H54 (cell line): ENCODE data around the gene CHRNB1.

Experiments used
- DNase-seq: peaks from one replicate; pipeline ENCODE4 v3.0.0; 2011; ENCODE audit warnings: low spot score, mixed read lengths; ENCODE audit not compliant: insufficient read length
- FAIRE-seq: peaks from 3 replicates; lab custom pipeline; 2011; peaks lifted over from hg19 to GRCh38; lab: Jason Lieb, UNC
- POLR2A ChIP-seq: IDR thresholded peaks from 2 replicates; pipeline ENCODE4 v1.6.1; 2011; ENCODE audit warnings: low read depth, mild to moderate bottlenecking, low read length

Gene CHRNB1, protein sequence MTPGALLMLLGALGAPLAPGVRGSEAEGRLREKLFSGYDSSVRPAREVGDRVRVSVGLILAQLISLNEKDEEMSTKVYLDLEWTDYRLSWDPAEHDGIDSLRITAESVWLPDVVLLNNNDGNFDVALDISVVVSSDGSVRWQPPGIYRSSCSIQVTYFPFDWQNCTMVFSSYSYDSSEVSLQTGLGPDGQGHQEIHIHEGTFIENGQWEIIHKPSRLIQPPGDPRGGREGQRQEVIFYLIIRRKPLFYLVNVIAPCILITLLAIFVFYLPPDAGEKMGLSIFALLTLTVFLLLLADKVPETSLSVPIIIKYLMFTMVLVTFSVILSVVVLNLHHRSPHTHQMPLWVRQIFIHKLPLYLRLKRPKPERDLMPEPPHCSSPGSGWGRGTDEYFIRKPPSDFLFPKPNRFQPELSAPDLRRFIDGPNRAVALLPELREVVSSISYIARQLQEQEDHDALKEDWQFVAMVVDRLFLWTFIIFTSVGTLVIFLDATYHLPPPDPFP

DNA sequence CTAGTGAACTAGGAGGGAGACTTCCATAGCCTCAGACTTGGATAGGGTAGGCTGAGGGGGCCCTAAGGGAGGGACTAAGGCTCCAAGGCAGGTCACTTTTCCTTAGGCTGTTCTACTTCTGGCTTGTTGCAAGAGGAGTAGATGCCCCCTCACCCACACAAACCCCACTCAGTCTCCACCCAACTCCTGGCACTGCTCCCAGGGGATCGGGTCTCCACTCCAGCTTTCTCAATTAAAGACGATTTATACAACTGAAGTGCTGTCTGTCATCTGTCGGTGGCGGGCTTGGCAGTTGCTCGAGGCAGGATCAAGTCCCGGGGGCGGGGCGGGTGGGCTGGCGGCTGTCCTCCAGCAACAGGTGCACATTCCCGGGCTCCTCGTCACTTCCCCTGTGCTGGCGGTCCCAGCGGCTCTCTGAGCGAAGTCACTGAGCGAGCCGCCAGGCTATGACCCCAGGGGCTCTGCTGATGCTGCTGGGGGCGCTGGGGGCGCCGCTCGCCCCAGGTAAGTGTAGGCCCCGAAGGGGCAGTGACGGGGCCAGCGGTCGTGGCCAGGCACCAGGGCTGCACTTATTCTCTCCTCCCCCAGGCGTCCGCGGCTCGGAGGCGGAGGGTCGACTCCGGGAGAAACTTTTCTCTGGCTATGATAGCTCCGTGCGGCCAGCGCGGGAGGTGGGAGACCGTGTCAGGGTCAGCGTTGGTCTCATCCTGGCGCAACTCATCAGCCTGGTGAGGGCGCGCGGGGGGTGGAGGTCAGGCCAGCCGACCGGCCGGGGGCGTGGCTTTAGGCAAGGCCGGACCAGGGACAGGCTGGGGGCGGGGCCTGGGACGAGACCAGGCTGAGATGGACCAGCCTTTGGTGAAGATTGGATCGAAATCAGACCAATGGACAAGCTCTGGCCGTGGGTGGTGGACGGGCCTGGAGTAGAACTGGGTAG lies at the start of gene CHRNB1:
CHRNB1 (plus strand) TSS at position 380 of the 937 bp plus-strand sequence; CDS start at position 447, 67 bp downstream.
- DNase-seq (no peak), FAIRE-seq (no peak)
- no peak for TF ChIP-seq POLR2A

DNA sequence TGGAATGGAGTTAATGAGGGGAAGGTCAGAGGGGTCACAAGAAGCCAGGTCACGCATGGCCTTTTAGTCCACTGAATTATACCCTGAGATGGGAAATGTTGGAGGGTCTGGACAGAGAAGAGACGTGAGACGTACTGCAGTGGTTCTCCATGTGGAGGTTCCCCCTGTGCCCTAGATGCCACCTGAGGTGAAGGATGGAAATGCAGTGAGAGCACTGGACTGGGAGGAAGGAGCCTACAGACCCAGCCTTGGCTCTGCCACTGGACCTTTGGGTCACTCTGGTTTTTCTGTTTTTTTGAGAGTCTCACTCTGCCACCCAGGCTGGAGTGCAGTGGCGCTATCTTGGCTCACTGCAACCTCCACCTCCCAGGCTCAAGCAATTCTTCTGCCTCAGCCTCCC lies 48.7 kb upstream of the CHRNB1 start:
- DNase-seq: no peak
- no peak for FAIRE-seq
- no peak for TF ChIP-seq POLR2A

DNA sequence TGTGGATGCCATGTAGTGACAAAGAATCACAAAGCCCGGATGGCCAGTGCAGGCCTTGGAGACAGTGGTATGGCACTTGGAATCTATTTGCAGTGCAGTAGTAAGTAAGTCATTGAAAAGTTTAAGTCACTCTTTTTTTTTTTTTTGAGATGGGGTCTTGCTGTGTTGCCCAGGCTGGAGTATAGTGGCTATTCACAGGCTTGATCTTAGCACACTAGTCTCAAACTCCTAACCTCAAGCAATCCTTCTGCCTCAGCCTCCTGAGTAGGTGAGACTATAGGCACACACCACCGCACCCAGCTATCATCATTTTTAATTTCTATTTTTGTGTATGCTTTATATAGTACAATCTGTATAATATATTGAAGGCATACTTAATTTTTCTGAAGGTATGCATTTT lies 46.2 kb upstream of the CHRNB1 start:
- no peak for TF ChIP-seq POLR2A
- no peak for DNase-seq
- FAIRE-seq: no peak

DNA sequence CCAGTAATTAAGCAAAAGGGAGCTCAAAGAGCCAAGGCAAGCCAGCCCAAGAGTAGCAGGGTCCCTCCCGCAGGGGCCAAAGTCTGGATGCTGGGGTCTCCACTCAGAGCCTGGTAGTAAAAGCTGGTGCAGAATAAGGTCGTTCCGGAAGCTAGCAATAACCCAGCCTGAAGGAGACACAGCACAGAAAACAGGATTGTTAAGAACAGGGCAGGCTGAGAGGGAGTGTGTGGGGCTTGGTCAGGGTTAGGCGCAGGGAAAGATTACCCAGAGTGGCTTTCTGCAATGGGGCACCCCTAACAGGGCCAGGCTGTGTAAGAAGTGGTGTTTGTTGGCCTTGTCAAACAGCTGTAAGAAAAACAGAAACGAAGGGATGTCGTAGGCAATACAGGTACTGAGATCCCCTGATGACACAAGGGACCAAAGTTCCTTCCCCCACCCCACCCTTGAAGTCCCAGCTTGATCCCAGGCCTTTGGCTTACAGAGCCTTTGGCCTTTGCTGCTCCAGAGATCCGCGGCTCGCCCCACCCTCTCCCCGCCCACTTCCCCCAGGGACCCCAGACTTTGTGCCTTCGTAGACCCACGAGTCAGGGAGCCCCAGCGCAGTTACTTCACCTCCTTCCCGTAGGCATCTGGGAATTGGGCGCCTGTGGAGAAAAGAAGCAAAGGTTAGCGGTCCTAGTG lies 41.7 kb upstream of the CHRNB1 start:
- no peak for TF ChIP-seq POLR2A
- DNase-seq: no peak
- no peak for FAIRE-seq

DNA sequence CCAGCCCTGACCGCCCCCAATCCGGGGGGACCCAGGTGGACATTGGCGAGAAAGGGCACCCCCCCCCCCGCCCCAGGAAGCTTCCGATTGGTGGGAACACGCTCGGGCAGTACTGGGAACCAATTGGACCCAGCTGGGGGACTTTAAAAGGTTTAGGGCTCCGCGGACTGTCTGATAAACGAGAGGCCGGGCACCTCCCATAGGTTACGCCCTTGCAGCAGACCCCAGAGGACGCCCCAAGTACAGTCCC lies 41.2 kb upstream of the CHRNB1 start:
- DNase-seq (peak; percentile 86), FAIRE-seq (no peak)
- TF ChIP-seq POLR2A: no peak

DNA sequence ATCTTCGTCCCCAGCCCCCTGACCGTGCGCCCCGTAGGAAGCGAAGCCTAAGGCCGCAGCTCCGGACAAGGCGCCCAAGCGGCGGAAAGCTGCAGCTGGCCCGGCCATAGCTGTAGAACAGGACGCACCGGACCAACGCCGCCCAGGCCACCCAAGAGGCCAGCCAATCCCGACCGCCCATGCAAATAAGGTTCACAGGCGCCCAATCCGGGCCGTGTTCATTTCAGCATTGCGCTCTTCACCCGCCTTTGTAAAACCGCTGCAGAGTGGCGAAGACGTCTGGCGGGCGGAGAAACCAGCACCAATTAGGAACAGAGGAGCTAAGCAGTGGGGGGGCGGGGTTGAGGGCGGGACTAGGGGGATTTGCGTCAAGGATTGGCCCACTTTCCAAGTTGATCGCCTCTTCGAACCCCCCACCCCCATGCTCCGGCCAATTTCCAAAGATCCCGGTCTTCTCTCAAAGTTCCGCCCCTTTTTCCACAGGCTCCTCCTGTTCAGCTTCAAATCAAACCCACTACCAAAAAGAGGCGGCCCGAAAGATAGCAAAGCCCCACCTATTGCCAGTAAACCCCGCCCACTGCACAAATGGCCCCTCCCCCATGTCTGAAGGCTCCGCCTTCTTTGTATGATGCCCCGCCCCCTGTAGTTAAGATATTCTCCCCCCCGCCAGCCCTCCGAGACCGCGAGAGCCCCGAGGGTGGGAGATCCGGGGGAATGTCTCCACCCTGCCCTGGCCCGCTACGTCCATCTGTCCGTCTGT lies 40.7 kb upstream of the CHRNB1 start, which contains the start of gene TMEM256:
TMEM256 (minus strand) TSS at position 121 of the 760 bp plus-strand sequence; CDS start at position 108, 13 bp downstream.
- peak; percentile 95 for DNase-seq
- peak; percentile 71; the same call in 1 of the 2 replicates for TF ChIP-seq POLR2A
- FAIRE-seq: peak; percentile 79

DNA sequence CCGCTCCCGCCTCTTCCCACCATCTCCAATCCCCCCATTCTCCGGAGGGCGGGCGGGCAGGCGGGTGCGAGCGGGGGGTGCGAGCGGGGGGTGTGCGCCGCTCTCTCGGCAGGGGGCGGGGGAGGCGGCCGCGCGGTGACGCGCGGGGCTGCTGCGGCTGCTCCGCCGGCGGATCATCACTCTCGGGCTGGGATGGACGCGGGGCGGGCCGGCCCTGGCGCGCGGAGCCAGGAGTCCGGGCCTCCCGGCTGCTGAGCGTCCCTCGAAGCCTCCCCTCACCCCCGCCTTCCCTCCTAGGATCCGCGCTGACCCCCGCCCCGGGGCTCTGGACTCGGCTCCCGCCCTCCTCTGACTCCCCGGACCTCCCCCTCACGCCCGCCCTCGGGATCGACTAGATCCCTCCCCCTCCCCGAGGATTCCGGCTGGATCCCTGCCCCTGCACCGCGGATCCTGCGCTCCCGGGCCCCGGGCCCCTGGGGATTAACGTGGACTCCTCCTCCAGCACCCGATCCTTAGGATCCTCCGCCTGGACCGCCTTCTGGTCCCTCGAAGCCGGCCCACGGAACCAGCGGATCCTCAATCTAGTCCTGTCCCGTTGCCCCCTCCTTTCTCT lies 40.0 kb upstream of the CHRNB1 start:
- peak; percentile 78 for DNase-seq
- TF ChIP-seq POLR2A: peak; percentile 39; the same call in 1 of the 2 replicates

DNA sequence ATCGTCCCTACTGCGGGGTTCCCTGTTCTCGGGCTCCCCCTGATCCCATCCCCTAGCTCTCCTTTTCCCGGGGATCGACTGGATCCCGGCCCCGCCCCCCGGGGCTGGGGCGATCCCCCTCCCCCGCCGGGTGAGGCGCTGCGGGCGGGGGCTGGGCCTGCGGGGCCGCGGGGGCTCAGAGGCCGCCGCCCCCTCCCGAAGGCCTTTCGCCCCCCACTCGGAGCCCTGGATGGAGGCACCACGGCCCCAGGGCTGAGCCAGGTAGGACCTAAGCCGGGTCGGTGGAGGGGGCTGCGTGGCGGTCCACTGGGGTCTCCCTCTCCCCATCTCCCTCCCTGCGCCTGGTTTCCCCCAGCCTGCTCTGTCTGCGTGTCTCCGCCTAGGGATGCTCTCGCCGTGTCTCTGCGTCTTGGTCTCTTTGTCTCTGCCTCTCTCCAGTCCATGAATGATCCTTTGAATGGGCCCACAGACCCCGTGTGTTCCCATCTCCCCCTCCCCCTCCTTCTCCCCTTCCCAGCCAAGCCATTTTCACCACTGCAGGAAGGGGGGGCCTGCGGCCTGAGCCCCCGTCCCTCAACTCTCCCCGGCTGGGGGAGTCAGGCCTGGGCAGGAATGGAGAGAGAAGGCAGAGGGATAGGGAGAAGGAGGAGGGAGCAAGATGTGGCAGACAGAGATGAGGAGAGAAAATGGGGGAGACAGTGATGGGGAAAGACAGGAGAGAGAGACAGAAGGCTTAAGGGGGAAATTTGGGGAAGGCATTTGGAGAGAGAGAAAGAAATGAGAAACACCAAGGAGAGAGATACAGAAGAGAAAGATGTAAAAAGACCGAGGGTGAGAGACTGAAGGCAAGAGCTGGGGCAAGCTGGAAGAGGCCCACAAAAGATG lies 39.3 kb upstream of the CHRNB1 start:
- no peak for FAIRE-seq
- TF ChIP-seq POLR2A: no peak

More for the DNA sequence above, 40.0 kb upstream of the CHRNB1 start:
- FAIRE-seq: no peak

DNA sequence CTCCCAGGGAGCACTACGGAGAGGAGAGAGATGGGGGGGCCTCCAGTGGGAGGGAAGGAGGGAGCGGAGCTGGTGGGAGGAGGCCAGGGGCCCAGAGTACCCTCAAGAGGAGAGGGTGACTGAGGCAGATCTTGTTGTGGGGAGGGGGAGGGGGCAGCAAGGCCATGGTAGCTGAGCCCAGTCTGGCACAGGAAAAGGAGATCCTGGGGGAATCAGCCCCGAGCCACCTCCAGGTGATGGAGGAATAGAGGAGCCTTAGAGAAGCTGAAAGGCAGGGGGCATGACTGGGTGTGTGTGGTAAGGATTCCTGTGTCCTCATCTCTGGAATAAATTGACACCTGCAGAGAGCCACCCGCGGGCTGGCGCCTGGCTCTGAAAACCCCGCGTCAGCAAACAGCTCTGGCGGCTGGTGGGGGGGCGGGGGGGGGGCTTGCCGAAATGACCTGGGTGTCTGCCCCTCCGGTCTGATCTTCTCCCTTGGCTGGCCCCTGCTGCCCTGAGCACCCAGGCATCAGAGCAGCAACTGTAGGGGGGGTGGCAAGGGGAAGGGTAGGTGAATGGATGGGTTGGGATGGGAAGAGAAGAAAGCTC lies 38.5 kb upstream of the CHRNB1 start:
- no peak for TF ChIP-seq POLR2A
- DNase-seq (no peak), FAIRE-seq (no peak)

More for the DNA sequence above, 39.3 kb upstream of the CHRNB1 start:
- DNase-seq: no peak

DNA sequence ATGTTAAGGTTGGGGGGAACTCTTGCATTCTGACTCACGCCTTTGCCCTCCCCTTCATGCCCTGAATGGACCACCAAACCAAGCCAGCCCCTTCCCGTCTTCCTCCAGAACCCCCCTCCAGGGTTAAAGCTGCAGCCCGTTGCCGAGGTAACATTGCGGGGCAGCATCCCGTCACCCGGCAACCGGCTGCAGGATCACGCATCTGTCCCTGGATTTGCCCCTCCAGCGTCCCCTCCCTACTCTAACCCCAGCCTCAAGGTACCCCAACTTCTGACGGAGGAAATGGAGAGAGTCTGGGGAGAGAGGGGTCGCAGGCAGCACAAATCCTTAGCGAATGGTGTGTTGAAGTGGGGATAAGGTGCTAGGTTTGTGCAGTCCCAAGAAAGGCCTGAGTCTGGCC lies 37.8 kb upstream of the CHRNB1 start:
- DNase-seq (no peak), FAIRE-seq (no peak)
- TF ChIP-seq POLR2A: no peak
